22Rv1 (cell line): ENCODE results near the gene AMER3.

Experiments used
- CTCF ChIP-seq: fragments of 450-650 bp; IDR thresholded peaks from 2 replicates; pipeline ENCODE4 v1.5.1; 2017; ENCODE audit warnings: mild to moderate bottlenecking
- ZFX ChIP-seq: fragments of 450-650 bp; IDR thresholded peaks from 2 replicates; pipeline ENCODE4 v1.6.1; 2017; ENCODE audit warnings: antibody characterized with exemption, borderline replicate concordance

DNA sequence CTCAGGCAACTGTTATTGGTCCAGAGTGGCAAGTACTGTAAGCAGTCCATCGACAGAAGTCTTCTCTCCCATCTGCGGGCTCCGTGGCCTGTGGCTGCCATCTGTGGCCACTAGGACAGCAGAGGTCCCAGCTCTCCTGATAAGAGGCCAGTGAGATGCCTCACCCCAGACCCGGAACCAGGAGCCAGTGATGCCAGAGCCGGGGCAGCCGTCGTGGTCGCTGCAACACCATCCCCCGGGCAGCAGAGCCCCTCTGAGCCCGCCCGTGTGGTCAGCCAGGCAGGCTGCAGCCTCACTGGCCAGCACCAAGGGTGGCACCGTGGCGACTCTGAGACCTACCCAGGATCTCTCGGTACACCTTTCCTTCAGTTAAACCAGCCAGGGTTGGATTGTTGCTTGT lies 17.7 kb upstream of the AMER3 start:
- TF ChIP-seq CTCF, result no peak
- no peak for TF ChIP-seq ZFX
